H9 (cell line): Measurements from ENCODE around the gene FRAS1. TPM values are rescaled to one million over a fixed set of nuclear protein-coding genes. Genes with fewer than 3 reads are reported as not detected.

Experiments
- DNase-seq: peaks from one replicate; pipeline ENCODE4 v3.0.0-alpha.2; 2017
- H2AFZ ChIP-seq: one replicate; pipeline ENCODE4 v1.6.1; 2013; ENCODE audit warnings: mild to moderate bottlenecking, low read length, control low read depth, moderate library complexity
- H2AK5ac ChIP-seq: 2 replicates; pipeline ENCODE4 v1.6.1; 2013; ENCODE audit warnings: low read length, control low read depth, mixed read lengths; ENCODE audit not compliant: insufficient read length
- H2BK120ac ChIP-seq: one replicate; pipeline ENCODE4 v1.6.1; 2013; ENCODE audit warnings: low read depth, mild to moderate bottlenecking, low read length, control low read depth, inconsistent platforms; ENCODE audit not compliant: poor library complexity, severe bottlenecking
- H2BK12ac ChIP-seq: 2 replicates; pipeline ENCODE4 v1.6.1; 2013; ENCODE audit warnings: low read length, control low read depth, mixed read lengths, low read depth; ENCODE audit not compliant: insufficient read length
- H2BK15ac ChIP-seq: 2 replicates; pipeline ENCODE4 v1.6.1; 2013; ENCODE audit warnings: low read depth, low read length, control low read depth
- H2BK20ac ChIP-seq: one replicate; pipeline ENCODE4 v1.6.1; 2013; ENCODE audit warnings: low read depth, mild to moderate bottlenecking, low read length, control low read depth, inconsistent platforms; ENCODE audit not compliant: poor library complexity, severe bottlenecking
- H2BK5ac ChIP-seq: 2 replicates; pipeline ENCODE4 v1.6.1; 2013; ENCODE audit warnings: low read length, control low read depth, mixed read lengths; ENCODE audit not compliant: insufficient read length
- H3K14ac ChIP-seq: 2 replicates; pipeline ENCODE4 v1.6.1; 2013; ENCODE audit warnings: low read length, control low read depth; ENCODE audit not compliant: insufficient read depth
- H3K18ac ChIP-seq: 2 replicates; pipeline ENCODE4 v1.6.1; 2013; ENCODE audit warnings: low read depth, mild to moderate bottlenecking, mixed read lengths, low read length, control low read depth; ENCODE audit not compliant: insufficient read length
- H3K23ac ChIP-seq: 2 replicates; pipeline ENCODE4 v1.6.1; 2013; ENCODE audit warnings: low read length, control low read depth, mixed read lengths, low read depth; ENCODE audit not compliant: insufficient read length
- H3K23me2 ChIP-seq: 2 replicates; pipeline ENCODE4 v1.6.1; 2013; ENCODE audit warnings: low read depth, mild to moderate bottlenecking, mixed read lengths, low read length, control low read depth; ENCODE audit not compliant: insufficient read length, poor library complexity, severe bottlenecking
- H3K27ac ChIP-seq: 2 replicates; pipeline ENCODE4 v1.5.1; 2013; ENCODE audit warnings: low read length, control low read depth, mixed read lengths, low read depth; ENCODE audit not compliant: insufficient read length
- H3K27me3 ChIP-seq: 2 replicates; pipeline ENCODE4 v1.6.1; 2013; ENCODE audit warnings: low read length, control low read depth, inconsistent platforms; ENCODE audit not compliant: insufficient read depth
- H3K4ac ChIP-seq: 2 replicates; pipeline ENCODE4 v1.6.1; 2013; ENCODE audit warnings: low read depth, mild to moderate bottlenecking, control low read depth, inconsistent platforms, low read length, moderate library complexity
- H3K4me1 ChIP-seq: 2 replicates; pipeline ENCODE4 v1.6.1; 2013; ENCODE audit warnings: low read length, control low read depth, inconsistent platforms; ENCODE audit not compliant: insufficient read depth
- H3K4me2 ChIP-seq: 2 replicates; pipeline ENCODE4 v1.6.1; 2013; ENCODE audit warnings: low read length, control low read depth, mixed read lengths; ENCODE audit not compliant: insufficient read length, insufficient read depth
- H3K56ac ChIP-seq: 2 replicates; pipeline ENCODE4 v1.6.1; 2013; ENCODE audit warnings: low read depth, mild to moderate bottlenecking, mixed read lengths, low read length, control low read depth; ENCODE audit not compliant: insufficient read length
- H3K79me1 ChIP-seq: 2 replicates; pipeline ENCODE4 v1.6.1; 2013; ENCODE audit warnings: low read depth, mild to moderate bottlenecking, moderate library complexity, low read length, control low read depth, inconsistent platforms; ENCODE audit not compliant: insufficient read depth, poor library complexity, severe bottlenecking
- H3K79me2 ChIP-seq: 2 replicates; pipeline ENCODE4 v1.6.1; 2013; ENCODE audit warnings: low read length, control low read depth, inconsistent platforms; ENCODE audit not compliant: insufficient read depth
- H3K9ac ChIP-seq: 2 replicates; pipeline ENCODE4 v1.6.1; 2013; ENCODE audit warnings: low read length, control low read depth, mixed read lengths; ENCODE audit not compliant: insufficient read length; ENCODE audit errors: extremely low read depth
- H3K9me3 ChIP-seq: one replicate; pipeline ENCODE4 v1.6.1; 2013; ENCODE audit warnings: low read depth, low read length, inconsistent platforms; ENCODE audit not compliant: control insufficient read depth
- H3T11ph ChIP-seq: one replicate; pipeline ENCODE4 v1.6.1; 2013; ENCODE audit warnings: mild to moderate bottlenecking, low read length, control low read depth, inconsistent platforms
- H4K20me1 ChIP-seq: one replicate; pipeline ENCODE4 v1.6.1; 2013; ENCODE audit not compliant: control insufficient read depth, insufficient read length, insufficient read depth
- H4K5ac ChIP-seq: 2 replicates; pipeline ENCODE4 v1.6.1; 2013; ENCODE audit warnings: low read depth, mild to moderate bottlenecking, mixed read lengths, low read length, control low read depth; ENCODE audit not compliant: insufficient read length
- H4K8ac ChIP-seq: replicated peaks from 2 replicates; pipeline ENCODE4 v1.6.1; 2013; ENCODE audit warnings: low read length, control low read depth, mixed read lengths, low read depth; ENCODE audit not compliant: insufficient read length
- H4K91ac ChIP-seq: 2 replicates; pipeline ENCODE4 v1.6.1; 2013; ENCODE audit warnings: low read depth, mild to moderate bottlenecking, moderate library complexity, mixed read lengths, low read length, control low read depth; ENCODE audit not compliant: insufficient read length
- H3K27ac Mint-ChIP-seq, 3 experiments: 2 replicates in 2 of 3; 3 replicates in 1 of 3; pipeline ENCODE4 v1.8.0; 2020 to 2021; ENCODE audit warnings: mixed read lengths in 3 of 3, mild to moderate bottlenecking in 1 of 3, moderate library complexity in 1 of 3
- H3K27me3 Mint-ChIP-seq: 2 replicates; pipeline ENCODE4 v1.8.0; 2021; ENCODE audit warnings: low read depth, mild to moderate bottlenecking, moderate library complexity, mixed read lengths
- H3K36me3 Mint-ChIP-seq, 3 experiments: 2 replicates in 2 of 3; 3 replicates in 1 of 3; pipeline ENCODE4 v1.8.0; 2020 to 2021; ENCODE audit warnings: low read depth in 3 of 3, mixed read lengths in 3 of 3; ENCODE audit not compliant: insufficient read depth in 1 of 3
- H3K4me1 Mint-ChIP-seq, 2 experiments: 2 replicates each; pipeline ENCODE4 v1.8.0; 2020; ENCODE audit warnings: mixed read lengths in 2 of 2
- H3K4me3 Mint-ChIP-seq, 2 experiments: 2 replicates in 1 of 2; 3 replicates in 1 of 2; pipeline ENCODE4 v1.8.0; 2020 to 2021; ENCODE audit warnings: mild to moderate bottlenecking in 2 of 2, mixed read lengths in 2 of 2, moderate library complexity in 1 of 2
- H3K9me3 Mint-ChIP-seq, 2 experiments: 2 replicates in 1 of 2; 3 replicates in 1 of 2; pipeline ENCODE4 v1.8.0; 2020; ENCODE audit warnings: mild to moderate bottlenecking in 2 of 2, mixed read lengths in 2 of 2, moderate library complexity in 1 of 2
- WGBS: extraction: QIAGEN DNeasy Blood & Tissue Kit; methylation state at CpG from one replicate; pipeline ENCODE4 v1.1.7; 2013; ENCODE audit warnings: missing lambda C conversion rate, low lambda C conversion rate, mixed read lengths; ENCODE audit not compliant: insufficient read length; ENCODE audit errors: extremely low coverage; 5-methylcytosine and 5-hydroxymethylcytosine counted together
- total RNA-seq: library from RNA; stranded (reverse); gene quantifications from 2 replicates; pipeline ENCODE4 v1.2.1, GENCODE V29; 2021
- TF ChIP-seq, protein P1 (sequence below): fragments of 200-600 bp; sonication (generic); conservative IDR thresholded peaks from 3 replicates; pipeline ENCODE4 v1.8.0; 2021; ENCODE audit warnings: antibody characterized with exemption, mild to moderate bottlenecking

The FRAS1 gene
- total RNA-seq, 1 experiment from 2014 or later: 58.5 TPM

DNA sequence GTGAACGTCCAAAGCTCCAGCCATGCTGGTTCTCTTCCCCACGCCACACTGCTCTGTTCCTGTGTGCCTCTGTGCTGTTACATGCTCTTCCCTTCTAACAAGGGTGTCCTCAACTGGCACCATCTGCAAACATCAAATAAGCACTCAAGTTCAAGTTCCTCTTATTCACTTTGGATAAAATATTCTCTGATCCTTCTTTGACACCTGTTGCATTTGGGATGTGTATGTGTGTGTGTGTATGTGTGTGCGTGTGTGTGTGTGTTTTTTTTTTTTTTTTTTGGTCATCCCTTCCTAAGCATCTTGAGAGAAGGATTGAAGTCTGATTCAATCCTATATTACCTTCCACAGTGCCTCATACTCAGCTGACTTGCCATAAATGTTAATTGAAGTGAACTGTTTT is 290.4 kb downstream of the FRAS1 start:
- Histone ChIP-seq H3K23me2 (no peaks in the 10 kb centered on the region), H3K27ac (no peak overlapping the region), H4K8ac (no peak overlapping the region), H3K4me2 (no peak overlapping the region), H3K27me3 (no peaks in the 10 kb centered on the region), H2BK20ac (no peak overlapping the region), H2AFZ (no peak overlapping the region), H2BK5ac (no peak overlapping the region), H3T11ph (no peak overlapping the region), H3K79me1 (no peaks in the 10 kb centered on the region), H3K4me1 (no peaks in the 10 kb centered on the region), H3K14ac (no peak overlapping the region), H4K20me1 (no peaks in the 10 kb centered on the region), H3K18ac (no peak overlapping the region), H3K79me2 (no peaks in the 10 kb centered on the region), H2AK5ac (no peak overlapping the region), H4K5ac (no peak overlapping the region), H3K23ac (no peak overlapping the region), H3K56ac (no peak overlapping the region), H3K9me3 (no peaks in the 10 kb centered on the region), H4K91ac (no peak overlapping the region), H2BK15ac (no peak overlapping the region), H3K9ac (no peak overlapping the region), H3K4ac (no peak overlapping the region), H2BK12ac (no peak overlapping the region), H2BK120ac (no peak overlapping the region)
- Mint-ChIP-seq H3K4me3 (no peak overlapping the region), H3K4me1 (peaks cover 2 to 9% of the 10 kb centered on the region in 2 experiments; a peak in 3 of 4 replicates), H3K9me3 (no peaks in the 10 kb centered on the region), H3K27me3 (no peaks in the 10 kb centered on the region), H3K27ac (no peak overlapping the region), H3K36me3 (peaks cover 5 to 13% (median 6%) of the 10 kb centered on the region in 3 experiments; a peak in 5 of 7 replicates)
- WGBS: no CpG with 5 or more reads among the region's 3 CpGs
- TF ChIP-seq, protein P1, sequence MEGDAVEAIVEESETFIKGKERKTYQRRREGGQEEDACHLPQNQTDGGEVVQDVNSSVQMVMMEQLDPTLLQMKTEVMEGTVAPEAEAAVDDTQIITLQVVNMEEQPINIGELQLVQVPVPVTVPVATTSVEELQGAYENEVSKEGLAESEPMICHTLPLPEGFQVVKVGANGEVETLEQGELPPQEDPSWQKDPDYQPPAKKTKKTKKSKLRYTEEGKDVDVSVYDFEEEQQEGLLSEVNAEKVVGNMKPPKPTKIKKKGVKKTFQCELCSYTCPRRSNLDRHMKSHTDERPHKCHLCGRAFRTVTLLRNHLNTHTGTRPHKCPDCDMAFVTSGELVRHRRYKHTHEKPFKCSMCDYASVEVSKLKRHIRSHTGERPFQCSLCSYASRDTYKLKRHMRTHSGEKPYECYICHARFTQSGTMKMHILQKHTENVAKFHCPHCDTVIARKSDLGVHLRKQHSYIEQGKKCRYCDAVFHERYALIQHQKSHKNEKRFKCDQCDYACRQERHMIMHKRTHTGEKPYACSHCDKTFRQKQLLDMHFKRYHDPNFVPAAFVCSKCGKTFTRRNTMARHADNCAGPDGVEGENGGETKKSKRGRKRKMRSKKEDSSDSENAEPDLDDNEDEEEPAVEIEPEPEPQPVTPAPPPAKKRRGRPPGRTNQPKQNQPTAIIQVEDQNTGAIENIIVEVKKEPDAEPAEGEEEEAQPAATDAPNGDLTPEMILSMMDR: no peak
- DNase-seq: no peak
